Hematopoietic multipotent progenitor cell treated with erythropoietin and hydrocortisone succinate and interleukin-3 and kit ligand, for 15 days (in vitro differentiated cells): ENCODE results near the gene RTN4RL1.
"Not testable (repeated sequence)": the region's sequence is repeated elsewhere in the genome, so short reads cannot be mapped to it uniquely, and the experiment has no call there.

ENCODE experiments used
- DNase-seq: peaks from one replicate; pipeline ENCODE4 v3.0.0-alpha.2; 2015; ENCODE audit warnings: low spot score

RTN4RL1 gene

GRCh38 chr17:1895479-1895878 lies 129.7 kb downstream of the RTN4RL1 start:
- not testable (repeated sequence) for DNase-seq

- no peak for DNase-seq
Observed at GRCh38 chr17:1894753-1895339, 130.3 kb downstream of the RTN4RL1 start.

- DNase-seq: no peak
Observed at GRCh38 chr17:1890758-1891450, 134.2 kb downstream of the RTN4RL1 start.

DNA sequence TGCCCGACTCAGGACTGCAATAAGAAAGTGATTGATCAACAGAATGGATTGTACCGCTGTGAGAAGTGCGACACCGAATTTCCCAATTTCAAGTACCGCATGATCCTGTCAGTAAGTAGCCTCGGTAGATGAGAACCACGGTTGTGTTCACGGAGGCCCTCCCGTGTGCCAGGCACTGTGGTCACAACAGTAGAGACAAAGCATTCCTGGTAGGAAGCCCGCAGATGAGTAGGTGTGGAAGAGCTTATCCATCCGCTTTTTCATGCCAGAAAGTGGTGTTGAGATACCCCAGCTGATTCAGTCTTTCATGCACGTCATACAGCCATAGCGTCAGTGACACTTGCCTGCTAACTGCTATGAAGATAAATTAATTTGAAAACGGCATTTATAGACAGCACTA lies 136.4 kb downstream of the RTN4RL1 start:
- no peak for DNase-seq
